ENCODE measurements around the gene TDRD7.

- TF ChIP-seq POLR2A (IDR thresholded peaks at IDR 0.05): no peak
- TF ChIP-seq CTCF (IDR thresholded peaks at IDR 0.05): no peak
- no peak for TF ChIP-seq EP300 (IDR thresholded peaks at IDR 0.05)
These were observed 94.4 kb downstream of the TDRD7 start for GRCh38 chr9:97506306-97506705.
